Measurements from ENCODE around the gene KIAA1328. TPM values are rescaled to one million over a fixed set of nuclear protein-coding genes. Genes with fewer than 3 reads are reported as not detected.

The KIAA1328 gene
- total and polyA plus RNA-seq, 9 of the 15 experiments (the other 6 are each of a cell fraction or from before 2014, with no cell fraction given) = 4.0 to 8.6 (median 7.4) TPM

DNA sequence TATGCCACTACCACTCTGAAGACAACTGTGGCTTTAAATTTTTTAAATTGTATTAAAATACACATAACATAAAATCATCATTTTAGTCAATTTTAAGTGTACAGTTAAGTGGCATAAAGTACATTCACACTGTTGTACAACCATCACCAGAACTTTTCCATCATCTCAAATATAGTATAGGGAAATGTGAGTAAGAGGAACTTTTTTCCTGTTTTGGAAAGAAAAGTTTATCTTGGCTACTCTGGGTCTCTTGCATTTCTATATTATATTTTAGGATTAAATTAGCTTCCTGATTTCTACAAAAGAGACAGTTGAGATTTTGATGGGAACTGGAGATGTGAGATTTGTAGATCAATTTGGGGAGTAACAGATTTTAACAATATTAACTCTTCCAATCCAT, 3.4 kb upstream of the KIAA1328 start (continued):
- TF ChIP-seq NELFE (IDR thresholded peaks at IDR 0.05; ENCODE audit: insufficient read depth, insufficient read length) (no peak), FOSL1 (tag; conservative IDR thresholded peaks at IDR 0.05) (no peak), POLR3G (IDR thresholded peaks at IDR 0.05; ENCODE audit: extremely low read depth, insufficient read length, insufficient replicate concordance) (no peak), DPF2 (IDR thresholded peaks at IDR 0.05) (no peak), SMAD1 (IDR thresholded peaks at IDR 0.05; ENCODE audit: low read depth, low read length, partially characterized antibody) (no peak), ZNF589 (CRISPR knock-in tag; IDR thresholded peaks at IDR 0.05; ENCODE audit: low read depth) (no peak), SAFB (IDR thresholded peaks at IDR 0.05; ENCODE audit: borderline replicate concordance, low read depth, low read length) (no peak), FIP1L1 (IDR thresholded peaks at IDR 0.05; ENCODE audit: low read depth, low read length, poor library complexity, severe bottlenecking) (no peak), FOXK1 (CRISPR knock-in tag; IDR thresholded peaks at IDR 0.05; ENCODE audit: borderline replicate concordance) (no peak), NR2C2 (CRISPR knock-in tag; IDR thresholded peaks at IDR 0.05) (no peak), NR2C2 (tag; IDR thresholded peaks at IDR 0.05) (no peak)

- ATAC-seq = no peak
- Histone ChIP-seq H3K27ac (ENCODE audit: extremely low read depth, low read depth, low read length) (no peak overlapping the region), H4K20me1 (replicated peaks; ENCODE audit: control insufficient read depth, insufficient read depth, low read length) (no peaks in the 10 kb centered on the region), H3K4me1 (replicated peaks in 1 of 2; ENCODE audit: control insufficient read depth in 2 of 2, insufficient read depth in 2 of 2, low read length in 2 of 2) (peaks cover 3 to 23% of the 10 kb centered on the region in 2 experiments; a peak in 3 of 5 replicates), H3K9me3 (replicated peaks; ENCODE audit: control insufficient read depth, insufficient read depth, low read depth, low read length) (no peaks in the 10 kb centered on the region), H3K9me1 (ENCODE audit: control insufficient read depth, insufficient read depth, low read length) (no peaks in the 10 kb centered on the region), H3K27me3 (ENCODE audit: control insufficient read depth in 2 of 2, insufficient read depth in 2 of 2, low read length in 2 of 2) (no peaks in the 10 kb centered on the region; a peak in 1 of 5 replicates), H3K9ac (ENCODE audit: insufficient read depth in 1 of 2, low read depth in 2 of 2, low read length in 2 of 2) (no peak overlapping the region), H2AFZ (ENCODE audit: low read depth, low read length) (no peak overlapping the region), H3K4me2 (ENCODE audit: insufficient read depth, low read length) (no peak overlapping the region), H3K79me2 (ENCODE audit: control insufficient read depth, insufficient read depth, low read length) (peaks cover 77% of the 10 kb centered on the region), H3K36me3 (ENCODE audit: control insufficient read depth, insufficient read depth, low read length) (peaks cover 40% of the 10 kb centered on the region), H3K4me3 (no peak overlapping the region)
- no peak for DNase-seq (ENCODE audit: extremely low read depth in 1 of 4, low spot score in 3 of 4)
- in situ Hi-C loops (cut with MboI) = no loop called here
- no TSS peak for BruUV-seq (replicated peaks)
- ChIA-PET POLR2A (no interaction called here), CTCF (ENCODE audit: low intra/inter-chr PET ratio) (no interaction called here)
- intact Hi-C loops (cut with micrococcal nuclease) = no loop called here
- 86% methylated on average over 3 of the region's 3 CpGs for WGBS (ENCODE audit: insufficient coverage, low coverage, missing lambda C conversion rate)
- FAIRE-seq = no peak
- no peak for TF ChIP-seq ZNF785 (CRISPR knock-in tag; IDR thresholded peaks at IDR 0.05)
- no peak for TF ChIP-seq ZNF398 (CRISPR knock-in tag; IDR thresholded peaks at IDR 0.05)
- TF ChIP-seq ATF1 (CRISPR knock-in tag; IDR thresholded peaks at IDR 0.05) = no peak
- no peak for TF ChIP-seq ATF1 (tag; IDR thresholded peaks at IDR 0.05)
- no peak for TF ChIP-seq OTX1 (CRISPR knock-in tag; IDR thresholded peaks at IDR 0.05)
- TF ChIP-seq ZNF695 (CRISPR knock-in tag; IDR thresholded peaks at IDR 0.05) = no peak
- TF ChIP-seq HOXB6 (CRISPR knock-in tag; IDR thresholded peaks at IDR 0.05; ENCODE audit: borderline replicate concordance) = no peak
- no peak for TF ChIP-seq NFXL1 (CRISPR knock-in tag; IDR thresholded peaks at IDR 0.05)
- TF ChIP-seq MYC (IDR thresholded peaks at IDR 0.05; ENCODE audit: low read depth, low read length) = no peak
- TF ChIP-seq MYC (CRISPR knock-in tag; IDR thresholded peaks at IDR 0.05; ENCODE audit: borderline replicate concordance, low read depth) = no peak
- TF ChIP-seq ZSCAN29 (IDR thresholded peaks at IDR 0.05) = no peak
- no peak for TF ChIP-seq NFE2 (IDR thresholded peaks at IDR 0.05; ENCODE audit: low read depth)
- no peak for TF ChIP-seq SRF (CRISPR knock-in tag; IDR thresholded peaks at IDR 0.05)
- no peak for TF ChIP-seq BDP1 (IDR thresholded peaks at IDR 0.05; ENCODE audit: insufficient read depth, insufficient read length)
Observed at GRCh38 chr18:36826556-36826955, 2.4 kb upstream of the KIAA1328 start.

Measured in K562 (cell line).